ENCODE results near the gene HS6ST3. TPM values are rescaled to one million over a fixed set of nuclear protein-coding genes. Genes with fewer than 3 reads are reported as not detected.
A peak's percentile ranks its signal among the peaks of the same experiment; 100 is the strongest.
"Not testable (repeated sequence)": the region's sequence is repeated elsewhere in the genome, so short reads cannot be mapped to it uniquely, and the experiment has no call there.

Gene HS6ST3
- 1.3 TPM for total RNA-seq (ENCODE audit: unreplicated experiment)
- long read RNA-seq, result 0 reads

- peak; percentile 54 for DNase-seq
- TF ChIP-seq CTCF (IDR thresholded peaks at IDR 0.05; ENCODE audit: partially characterized antibody, unreplicated experiment), result no peak
- H3K36me3 Mint-ChIP-seq (ENCODE audit: unreplicated experiment), result no peaks in the 10 kb centered on the region
- no peaks in the 10 kb centered on the region for H3K4me1 Mint-ChIP-seq (ENCODE audit: low read depth, unreplicated experiment)
- peak within 1 kb of the TSS; percentile 87 for H3K4me3 Mint-ChIP-seq (ENCODE audit: unreplicated experiment)
- peaks cover 17% of the 10 kb centered on the region for H3K27me3 Mint-ChIP-seq (ENCODE audit: unreplicated experiment)
- H3K27ac Mint-ChIP-seq (ENCODE audit: unreplicated experiment), result no peak within 1 kb of the TSS
- H3K9me3 Mint-ChIP-seq (ENCODE audit: unreplicated experiment), result peaks cover 4% of the 10 kb centered on the region
Measured at GRCh38 chr13:96089749-96090239, at the start of gene HS6ST3. Gene HS6ST3 (plus strand): TSS chr13:96090107.

DNA sequence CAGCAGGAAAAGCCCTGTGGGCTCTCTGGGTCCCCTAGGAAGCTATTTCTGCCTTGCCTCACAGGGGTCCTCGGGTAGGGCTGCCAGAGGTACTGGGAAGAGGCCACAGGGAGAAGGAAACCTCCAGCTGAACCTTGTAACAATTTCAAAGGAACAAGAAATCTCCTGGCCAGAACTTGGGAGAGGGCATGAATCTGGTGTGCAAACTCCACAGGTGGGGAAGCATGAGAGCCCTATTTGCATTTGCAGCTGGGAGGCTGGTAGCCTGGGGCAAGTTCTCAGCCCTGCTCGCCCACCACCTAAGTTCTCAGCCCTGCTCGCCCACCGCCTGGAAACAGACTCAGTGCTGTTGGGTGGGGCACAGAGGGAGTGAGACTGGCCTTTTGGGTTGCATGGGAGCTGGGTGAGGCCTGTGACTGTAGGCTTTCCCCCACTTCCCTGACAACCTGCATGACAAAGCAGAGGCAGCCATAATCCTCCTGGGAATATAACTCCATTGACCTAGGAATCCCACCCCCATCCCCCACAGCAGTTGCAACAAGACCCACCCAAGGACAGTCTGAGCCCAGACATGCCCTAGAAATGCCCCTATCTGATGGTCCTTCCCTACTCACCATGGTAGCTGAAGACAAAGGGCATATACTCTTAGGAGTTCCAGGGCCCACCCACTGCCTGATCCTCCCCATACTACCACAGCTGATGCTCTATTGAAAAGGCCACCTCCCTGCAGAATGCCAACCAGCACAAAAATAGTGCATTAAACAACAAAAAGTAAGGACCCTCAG is 48.4 kb upstream of the HS6ST3 start:
- no peak overlapping the region for H3K4me3 Mint-ChIP-seq (ENCODE audit: unreplicated experiment)
- H3K9me3 Mint-ChIP-seq (ENCODE audit: unreplicated experiment), result peaks cover 3% of the 10 kb centered on the region
- H3K27ac Mint-ChIP-seq (ENCODE audit: unreplicated experiment), result no peak overlapping the region
- peaks cover 2% of the 10 kb centered on the region for H3K27me3 Mint-ChIP-seq (ENCODE audit: unreplicated experiment)
- no peak for TF ChIP-seq CTCF (IDR thresholded peaks at IDR 0.05; ENCODE audit: partially characterized antibody, unreplicated experiment)
- H3K36me3 Mint-ChIP-seq (ENCODE audit: unreplicated experiment), result peaks cover 15% of the 10 kb centered on the region
- no peak for DNase-seq
- H3K4me1 Mint-ChIP-seq (ENCODE audit: low read depth, unreplicated experiment), result peaks cover 1% of the 10 kb centered on the region

DNA sequence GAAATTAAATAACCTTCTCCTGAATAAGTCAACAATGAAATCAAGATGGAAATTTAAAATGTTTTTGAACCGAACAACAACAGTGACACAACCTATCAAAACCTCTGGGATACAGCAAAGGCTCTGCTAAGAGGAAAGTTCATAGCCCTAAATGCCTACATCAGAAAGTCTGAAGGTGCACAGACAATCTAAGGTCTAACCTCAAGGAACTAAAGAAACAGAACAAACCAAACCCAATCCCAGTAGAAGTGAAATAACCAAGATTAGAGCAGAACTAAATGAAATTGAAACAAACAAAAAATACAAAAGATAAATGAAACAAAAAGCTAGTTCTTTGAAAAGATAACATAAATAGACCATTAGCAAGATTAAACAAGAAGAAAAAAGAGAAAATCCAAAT is 45.7 kb upstream of the HS6ST3 start:
- no peak for DNase-seq
- TF ChIP-seq CTCF (IDR thresholded peaks at IDR 0.05; ENCODE audit: partially characterized antibody, unreplicated experiment), result no peak
- Mint-ChIP-seq H3K27ac (ENCODE audit: unreplicated experiment) (no peak overlapping the region), H3K4me3 (ENCODE audit: unreplicated experiment) (no peak overlapping the region), H3K4me1 (ENCODE audit: low read depth, unreplicated experiment) (peaks cover 1% of the 10 kb centered on the region), H3K36me3 (ENCODE audit: unreplicated experiment) (peaks cover 16% of the 10 kb centered on the region), H3K9me3 (ENCODE audit: unreplicated experiment) (peaks cover 3% of the 10 kb centered on the region), H3K27me3 (ENCODE audit: unreplicated experiment) (peaks cover 2% of the 10 kb centered on the region)

DNA sequence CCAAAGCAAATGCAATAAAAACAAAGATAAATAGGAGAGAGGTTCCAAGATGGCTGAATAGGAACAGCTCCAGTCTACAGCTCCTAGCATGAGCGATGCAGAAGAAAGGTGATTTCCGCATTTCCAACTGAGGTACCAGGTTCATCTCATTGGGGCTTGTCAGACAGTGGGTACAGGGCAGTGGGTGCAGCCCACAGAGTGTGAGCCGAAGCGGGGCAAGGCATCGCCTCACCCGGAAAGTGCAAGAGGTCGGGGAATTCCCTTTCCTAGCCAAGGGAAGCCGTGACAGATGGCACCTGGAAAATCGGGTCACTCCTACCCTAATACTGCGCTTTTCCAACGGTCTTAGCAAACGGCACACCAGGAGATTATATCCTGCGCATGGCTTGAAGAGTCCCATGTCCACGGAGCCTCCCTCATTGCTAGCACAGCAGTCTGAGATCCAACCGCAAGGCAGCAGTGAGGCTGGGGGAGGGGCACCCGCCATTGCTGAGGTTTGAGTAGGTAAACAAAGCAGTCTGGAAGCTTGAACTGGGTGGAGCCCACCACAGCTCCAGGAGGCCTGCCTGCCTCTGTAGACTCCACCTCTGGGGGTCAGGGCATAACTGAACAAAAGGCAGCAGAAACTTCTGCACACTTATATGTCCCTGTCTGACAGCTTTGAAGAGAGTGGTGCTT is 43.3 kb upstream of the HS6ST3 start:
- H3K27ac Mint-ChIP-seq (ENCODE audit: unreplicated experiment); H3K4me3 Mint-ChIP-seq (ENCODE audit: unreplicated experiment); DNase-seq; H3K4me1 Mint-ChIP-seq (ENCODE audit: low read depth, unreplicated experiment); H3K9me3 Mint-ChIP-seq (ENCODE audit: unreplicated experiment); H3K27me3 Mint-ChIP-seq (ENCODE audit: unreplicated experiment): not testable (repeated sequence)
- peaks cover 12% of the 10 kb centered on the region for H3K36me3 Mint-ChIP-seq (ENCODE audit: unreplicated experiment)

- DNase-seq; H3K27ac Mint-ChIP-seq (ENCODE audit: unreplicated experiment); H3K4me1 Mint-ChIP-seq (ENCODE audit: low read depth, unreplicated experiment); H3K4me3 Mint-ChIP-seq (ENCODE audit: unreplicated experiment); H3K36me3 Mint-ChIP-seq (ENCODE audit: unreplicated experiment); H3K9me3 Mint-ChIP-seq (ENCODE audit: unreplicated experiment); H3K27me3 Mint-ChIP-seq (ENCODE audit: unreplicated experiment): not testable (repeated sequence)
Measured at GRCh38 chr13:96050955-96051354, 39.0 kb upstream of the HS6ST3 start.

- H3K27ac Mint-ChIP-seq (ENCODE audit: unreplicated experiment); H3K27me3 Mint-ChIP-seq (ENCODE audit: unreplicated experiment); H3K9me3 Mint-ChIP-seq (ENCODE audit: unreplicated experiment); DNase-seq; H3K4me3 Mint-ChIP-seq (ENCODE audit: unreplicated experiment); H3K4me1 Mint-ChIP-seq (ENCODE audit: low read depth, unreplicated experiment); H3K36me3 Mint-ChIP-seq (ENCODE audit: unreplicated experiment): not testable (repeated sequence)
Measured at GRCh38 chr13:96051491-96051890, 38.4 kb upstream of the HS6ST3 start.

DNA sequence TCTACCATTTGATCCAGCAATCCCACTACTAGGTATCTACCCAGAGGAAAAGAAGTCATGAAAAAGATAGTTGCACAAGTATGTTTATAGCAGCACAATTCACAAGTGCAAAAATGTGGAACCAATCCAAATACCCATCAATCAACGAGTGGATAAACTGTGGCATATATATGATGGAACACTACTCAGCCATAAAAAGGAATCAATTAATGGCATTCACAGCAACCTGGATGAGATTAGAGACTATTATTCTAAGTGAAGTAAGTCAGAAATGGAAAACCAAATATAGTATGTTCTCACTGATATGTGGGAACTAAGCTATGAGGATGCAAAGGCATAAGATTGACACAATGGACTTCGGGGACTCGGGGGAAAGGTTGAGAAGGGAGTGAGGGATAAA is 38.0 kb upstream of the HS6ST3 start:
- H3K4me3 Mint-ChIP-seq (ENCODE audit: unreplicated experiment), result peak overlapping the region; percentile 100
- not testable (repeated sequence) for H3K36me3 Mint-ChIP-seq (ENCODE audit: unreplicated experiment); H3K9me3 Mint-ChIP-seq (ENCODE audit: unreplicated experiment); H3K27me3 Mint-ChIP-seq (ENCODE audit: unreplicated experiment); H3K27ac Mint-ChIP-seq (ENCODE audit: unreplicated experiment); H3K4me1 Mint-ChIP-seq (ENCODE audit: low read depth, unreplicated experiment); DNase-seq
